CD8-positive, alpha-beta memory T cell (primary cell): Measurements from ENCODE around the gene CLCNKB. TPM values are rescaled to one million over a fixed set of nuclear protein-coding genes. Genes with fewer than 3 reads are reported as not detected.
"Not testable (repeated sequence)": the region's sequence is repeated elsewhere in the genome, so short reads cannot be mapped to it uniquely, and the experiment has no call there.

Source experiments
- CTCF ChIA-PET: fragments of 350-600 bp; sonication (Branson Sonifier 250); formaldehyde crosslinking; loops from one replicate; lab custom pipeline; 2021; ENCODE audit warnings: antibody characterized with exemption; lab: Charles Lee
- POLR2A ChIA-PET: fragments of 350-600 bp; sonication (Branson Sonifier 250); formaldehyde crosslinking; loops from one replicate; lab custom pipeline; 2021; ENCODE audit warnings: antibody characterized with exemption; lab: Charles Lee
- DNase-seq, 5 donors: peaks; one replicate each; pipeline versions ENCODE4 v3.0.0 to v3.0.0-alpha.2; 2020 to 2022; ENCODE audit warnings: mixed read lengths in 1 of 5
- H3K27ac ChIP-seq: one replicate; pipeline ENCODE4 v1.7.0; 2013; ENCODE audit warnings: low read depth, mild to moderate bottlenecking, low read length, moderate library complexity
- H3K27me3 ChIP-seq: 2 replicates; pipeline ENCODE4 v1.7.0; 2013; ENCODE audit warnings: low read length, mild to moderate bottlenecking; ENCODE audit not compliant: insufficient read depth, poor library complexity, severe bottlenecking
- H3K36me3 ChIP-seq: 2 replicates; pipeline ENCODE4 v1.7.0; 2013; ENCODE audit warnings: mild to moderate bottlenecking, low read length, moderate library complexity; ENCODE audit not compliant: insufficient read depth
- H3K4me1 ChIP-seq: 2 replicates; pipeline ENCODE4 v1.7.0; 2013; ENCODE audit warnings: mild to moderate bottlenecking, low read length, moderate library complexity; ENCODE audit not compliant: insufficient read depth
- H3K4me3 ChIP-seq: 2 replicates; pipeline ENCODE4 v1.7.0; 2013; ENCODE audit warnings: mild to moderate bottlenecking, low read length
- H3K9me3 ChIP-seq: 2 replicates; pipeline ENCODE4 v1.7.0; 2013; ENCODE audit warnings: mild to moderate bottlenecking, low read length
- H3K27ac Mint-ChIP-seq, 8 donors: one replicate each; pipeline ENCODE4 v1.8.0; 2020 to 2021; ENCODE audit warnings: mixed read lengths in 8 of 8, mild to moderate bottlenecking in 6 of 8, inconsistent platforms in 3 of 8, moderate library complexity in 3 of 8
- H3K27me3 Mint-ChIP-seq, 2 donors: one replicate each; pipeline ENCODE4 v1.8.0; 2020 to 2021; ENCODE audit warnings: mixed read lengths in 2 of 2, mild to moderate bottlenecking in 1 of 2, moderate library complexity in 1 of 2
- H3K36me3 Mint-ChIP-seq, 3 donors: one replicate each; pipeline ENCODE4 v1.8.0; 2020 to 2021; ENCODE audit warnings: mixed read lengths in 3 of 3, inconsistent platforms in 1 of 3, mild to moderate bottlenecking in 1 of 3
- H3K4me1 Mint-ChIP-seq, 3 donors: one replicate each; pipeline ENCODE4 v1.8.0; 2020 to 2021; ENCODE audit warnings: mixed read lengths in 3 of 3, inconsistent platforms in 1 of 3, mild to moderate bottlenecking in 1 of 3
- H3K4me3 Mint-ChIP-seq, 7 donors: one replicate each; pipeline ENCODE4 v1.8.0; 2020 to 2021; ENCODE audit warnings: mixed read lengths in 7 of 7, mild to moderate bottlenecking in 6 of 7, moderate library complexity in 4 of 7, inconsistent platforms in 2 of 7
- H3K9me3 Mint-ChIP-seq, 5 donors: one replicate each; pipeline ENCODE4 v1.8.0; 2020 to 2022; ENCODE audit warnings: mixed read lengths in 5 of 5, mild to moderate bottlenecking in 3 of 5, moderate library complexity in 2 of 5, inconsistent platforms in 1 of 5
- polyA plus RNA-seq: library from polyadenylated mRNA; unstranded; fragments of 300-500 nt; fragmentation: Illumina TruSeq; gene quantifications from one replicate; pipeline ENCODE4 v1.2.3, GENCODE V29; 2021
- total RNA-seq, 2 experiments: library from RNA; stranded (reverse); gene quantifications; one replicate each; pipeline ENCODE4 v1.2.3, GENCODE V29; 2021

CLCNKB gene
- total and polyA plus RNA-seq, 3 experiments from 2014 or later, result not detected

DNA sequence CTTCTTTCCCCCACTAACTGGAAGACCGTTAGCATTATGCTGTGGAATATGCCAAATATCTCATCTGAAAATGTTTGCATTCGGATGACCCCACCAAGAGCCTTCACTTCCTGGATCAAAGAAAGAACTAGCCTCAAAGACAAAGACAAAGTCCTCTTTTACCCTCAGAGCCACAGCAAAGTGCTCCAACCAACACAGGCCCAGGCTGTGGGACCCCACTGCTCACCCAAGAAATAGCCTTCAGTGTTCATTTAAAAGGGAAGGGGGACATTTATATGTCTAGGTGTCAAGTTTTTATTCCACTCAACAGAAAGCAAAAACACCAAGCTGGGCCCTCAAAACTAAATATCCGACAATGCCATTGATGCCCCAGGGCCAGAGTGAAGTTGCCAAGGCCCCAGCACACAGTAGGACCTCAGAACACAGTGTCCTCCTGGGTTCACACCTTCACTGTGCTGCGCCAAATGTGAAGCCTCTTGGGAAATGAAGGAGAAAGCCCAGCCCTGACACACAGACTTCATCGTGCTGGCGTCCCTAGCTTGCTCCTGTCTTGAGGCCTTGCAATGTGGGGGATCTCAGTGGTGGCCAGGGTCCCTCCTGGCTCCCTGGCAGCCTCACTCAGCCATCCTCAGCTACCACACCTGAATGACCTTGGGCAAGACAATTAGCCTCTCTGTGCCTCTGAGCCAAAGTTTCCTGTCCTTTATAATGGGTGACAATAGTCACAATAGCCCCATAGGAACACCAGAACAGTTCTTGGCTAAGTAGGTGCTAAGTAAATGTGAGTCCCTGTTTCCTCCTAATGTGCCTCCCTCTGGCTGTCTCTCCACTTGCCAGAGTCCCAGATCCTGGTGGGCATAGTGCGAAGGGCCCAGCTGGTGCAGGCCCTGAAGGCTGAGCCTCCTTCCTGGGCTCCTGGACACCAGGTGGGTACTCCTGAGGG is 11.3 kb downstream of the CLCNKB start:
- no peak for DNase-seq
- no peak overlapping the region for H3K4me3 ChIP-seq
- ChIA-PET CTCF (interaction anchor here (0.6 to 1.4 kb wide), 8 partner anchors 9 to 263 kb away, joined by 3 to 4 read pairs (median 3); no protein-coding TSS in a partner anchor), POLR2A (no interaction called here)
- no peaks in the 10 kb centered on the region for H3K36me3 ChIP-seq
- H3K4me1 ChIP-seq, result no peaks in the 10 kb centered on the region
- H3K27ac ChIP-seq, result no peak overlapping the region
- no peaks in the 10 kb centered on the region for H3K9me3 ChIP-seq
- no peaks in the 10 kb centered on the region for H3K9me3 Mint-ChIP-seq
- H3K27me3 ChIP-seq, result no peaks in the 10 kb centered on the region
- peaks cover 0 to 14% of the 10 kb centered on the region in 2 donors for H3K27me3 Mint-ChIP-seq
- no peak overlapping the region for H3K4me3 Mint-ChIP-seq
- H3K36me3 Mint-ChIP-seq, result no peaks in the 10 kb centered on the region
- H3K4me1 Mint-ChIP-seq, result peaks cover 4 to 7% (median 4%) of the 10 kb centered on the region in 3 donors
- no peak overlapping the region for H3K27ac Mint-ChIP-seq

DNA sequence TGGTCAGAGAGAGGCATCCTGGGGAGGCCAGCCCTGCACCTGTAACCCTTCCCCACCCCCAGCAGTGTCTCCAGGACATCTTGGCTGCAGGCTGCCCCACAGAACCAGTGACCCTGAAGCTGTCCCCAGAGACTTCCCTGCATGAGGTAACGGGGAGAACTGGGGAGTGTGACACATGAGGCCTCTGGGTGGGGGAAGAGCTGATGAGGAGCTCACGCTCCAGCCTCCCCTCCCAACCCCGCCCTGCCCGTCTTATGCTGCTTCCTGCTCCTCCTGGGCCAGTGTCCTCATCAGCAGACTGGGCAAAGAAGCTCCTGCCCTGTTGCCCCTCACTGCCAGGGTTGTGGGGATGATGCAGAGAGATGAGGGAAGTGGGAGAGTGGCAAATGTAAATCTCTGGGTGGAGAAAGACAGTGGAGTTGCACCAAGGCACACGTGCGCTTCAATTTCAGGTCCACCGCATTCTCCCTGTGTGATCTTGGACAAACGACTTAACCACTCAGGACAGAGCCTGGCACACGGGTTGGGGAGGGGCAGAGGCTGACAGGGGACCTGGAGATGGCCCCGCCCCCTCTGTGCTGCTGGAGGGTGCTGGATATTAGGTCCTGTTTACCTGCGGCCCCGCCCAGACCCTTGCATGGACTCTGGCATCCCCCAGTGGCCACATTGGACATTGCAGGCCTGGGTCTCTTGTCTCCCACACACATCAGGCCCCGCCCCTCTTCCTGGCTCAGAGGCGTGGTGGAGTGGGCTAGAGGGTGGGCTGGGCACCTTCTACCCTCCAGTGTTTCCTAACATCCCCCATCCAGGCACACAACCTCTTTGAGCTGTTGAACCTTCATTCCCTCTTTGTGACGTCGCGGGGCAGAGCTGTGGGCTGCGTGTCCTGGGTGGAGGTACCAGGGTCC is 12.3 kb downstream of the CLCNKB start:
- Histone ChIP-seq H3K36me3 (no peaks in the 10 kb centered on the region), H3K9me3 (no peaks in the 10 kb centered on the region), H3K27ac (no peak overlapping the region), H3K4me3 (no peak overlapping the region), H3K27me3 (no peaks in the 10 kb centered on the region), H3K4me1 (no peaks in the 10 kb centered on the region)
- no peaks in the 10 kb centered on the region for H3K9me3 Mint-ChIP-seq
- H3K36me3 Mint-ChIP-seq, result no peaks in the 10 kb centered on the region
- peak overlapping the region in 1 of 8 donors; percentile 17 for H3K27ac Mint-ChIP-seq
- no peak overlapping the region for H3K4me3 Mint-ChIP-seq
- peaks cover 4 to 7% (median 4%) of the 10 kb centered on the region in 3 donors for H3K4me1 Mint-ChIP-seq
- ChIA-PET CTCF (interaction anchor here (0.6 to 1.4 kb wide), 8 partner anchors 8 to 264 kb away, joined by 3 to 4 read pairs (median 3); no protein-coding TSS in a partner anchor), POLR2A (no interaction called here)
- peak; percentile 63 to 89 (median 74) for DNase-seq
- peaks cover 0 to 12% of the 10 kb centered on the region in 2 donors for H3K27me3 Mint-ChIP-seq

DNA sequence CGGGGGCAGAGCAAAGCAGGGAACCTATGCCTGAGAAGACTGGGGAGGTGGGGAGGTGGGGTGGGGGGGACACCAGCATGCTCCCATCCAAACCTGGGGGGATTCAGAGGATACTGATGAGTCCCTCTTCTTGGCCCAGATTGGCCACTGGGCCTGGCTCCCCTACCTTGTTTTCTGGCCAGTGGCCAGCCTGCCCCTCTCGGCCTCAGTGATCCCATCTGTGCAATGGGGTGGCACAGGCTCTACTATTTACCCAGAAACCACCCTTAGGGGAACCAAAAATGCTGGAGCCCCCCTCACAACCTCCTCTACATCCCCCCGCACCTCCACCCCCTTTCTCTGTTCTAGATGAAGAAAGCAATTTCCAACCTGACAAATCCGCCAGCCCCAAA is 12.9 kb downstream of the CLCNKB start:
- H3K9me3 ChIP-seq, H3K4me1 Mint-ChIP-seq, H3K27me3 ChIP-seq, H3K9me3 Mint-ChIP-seq, DNase-seq, H3K4me3 Mint-ChIP-seq, H3K36me3 ChIP-seq, POLR2A ChIA-PET, H3K4me1 ChIP-seq, H3K27ac Mint-ChIP-seq, H3K4me3 ChIP-seq, H3K27ac ChIP-seq, H3K36me3 Mint-ChIP-seq, H3K27me3 Mint-ChIP-seq: not testable (repeated sequence)
- CTCF ChIA-PET, result interaction anchor here (1.3 to 1.4 kb wide), 2 partner anchors 23 to 260 kb away, joined by 3 read pairs; no protein-coding TSS in a partner anchor

DNA sequence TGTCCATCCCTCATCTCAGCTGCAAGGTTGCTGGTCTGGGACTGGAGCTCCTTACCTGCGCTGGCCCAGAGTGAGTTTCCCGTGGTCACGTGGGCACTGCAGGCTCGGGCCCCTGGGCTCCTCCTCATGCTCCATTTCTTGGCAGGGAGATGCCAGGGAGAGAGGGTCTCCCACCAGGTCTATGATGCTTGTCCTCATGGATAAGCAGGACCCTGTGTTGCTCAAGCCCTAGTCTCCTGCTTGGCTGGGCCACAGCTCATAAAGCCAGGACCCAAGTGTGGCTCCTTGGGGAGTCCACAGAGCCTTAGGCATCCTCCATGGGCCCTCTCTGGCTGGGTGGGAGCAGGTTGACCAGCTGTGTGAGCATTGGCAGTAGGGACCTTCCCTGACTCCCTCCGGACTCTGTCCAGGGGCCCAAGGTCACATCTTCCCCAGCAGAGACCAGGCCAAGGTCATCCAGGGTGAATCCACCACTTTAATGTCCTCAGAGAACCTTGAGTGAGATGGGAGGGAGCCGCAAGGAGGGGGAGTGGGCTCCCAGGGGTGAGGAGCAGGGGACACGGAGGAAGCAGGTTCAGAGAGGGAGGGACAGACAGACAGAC is 13.8 kb downstream of the CLCNKB start:
- H3K4me1 ChIP-seq, H3K36me3 ChIP-seq, H3K9me3 Mint-ChIP-seq, H3K27ac ChIP-seq, H3K4me3 Mint-ChIP-seq, H3K27me3 Mint-ChIP-seq, H3K4me1 Mint-ChIP-seq, DNase-seq, H3K4me3 ChIP-seq, H3K36me3 Mint-ChIP-seq, POLR2A ChIA-PET, CTCF ChIA-PET, H3K9me3 ChIP-seq, H3K27me3 ChIP-seq: not testable (repeated sequence)
- H3K27ac Mint-ChIP-seq, result peak overlapping the region in 1 of 8 donors; percentile 55

DNA sequence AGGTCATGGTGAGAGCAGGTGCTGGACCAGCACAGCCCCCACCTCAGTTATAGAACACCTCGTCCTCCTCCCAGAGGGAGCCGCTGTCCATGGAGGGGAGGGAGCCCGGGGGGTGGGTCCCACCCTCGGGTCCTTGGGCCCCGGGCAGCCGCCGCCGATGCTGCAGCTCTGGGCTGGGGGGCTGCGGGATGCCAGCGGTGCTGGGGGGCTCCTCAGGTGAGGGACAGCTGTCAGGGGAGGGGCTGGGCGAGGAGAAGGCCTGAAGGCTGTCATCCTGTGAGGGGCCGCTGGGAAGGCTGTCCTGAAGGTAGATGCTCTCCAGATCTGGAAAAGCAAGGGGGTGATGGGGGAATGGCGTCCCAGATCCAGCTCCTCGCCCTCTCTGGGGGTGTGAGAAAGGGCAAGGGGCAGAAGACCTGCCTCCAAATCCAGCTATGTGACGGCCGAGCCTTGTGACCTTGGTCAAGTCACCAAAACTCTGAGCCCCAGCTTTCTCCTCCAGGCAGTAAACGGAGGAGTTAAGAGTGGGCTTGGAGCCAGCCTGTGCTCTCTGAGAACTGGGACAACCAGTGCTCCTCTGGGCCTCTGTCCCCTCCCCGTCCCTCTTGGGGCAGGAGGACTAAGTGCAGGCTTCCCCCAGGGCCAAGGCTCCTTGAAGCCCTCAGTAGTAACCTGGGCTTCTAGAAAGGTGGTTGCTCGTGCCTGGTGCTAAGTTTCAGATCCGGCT is 15.0 kb downstream of the CLCNKB start:
- H3K4me3 ChIP-seq, H3K36me3 Mint-ChIP-seq, H3K9me3 Mint-ChIP-seq, H3K27ac Mint-ChIP-seq, POLR2A ChIA-PET, H3K4me3 Mint-ChIP-seq, H3K36me3 ChIP-seq, H3K27me3 ChIP-seq, H3K4me1 ChIP-seq, H3K27me3 Mint-ChIP-seq, H3K27ac ChIP-seq, DNase-seq, H3K9me3 ChIP-seq, H3K4me1 Mint-ChIP-seq: not testable (repeated sequence)
- CTCF ChIA-PET, result interaction anchor here (1.9 kb wide), 1 partner anchor 50 kb away, joined by 5 read pairs; no protein-coding TSS in a partner anchor

DNA sequence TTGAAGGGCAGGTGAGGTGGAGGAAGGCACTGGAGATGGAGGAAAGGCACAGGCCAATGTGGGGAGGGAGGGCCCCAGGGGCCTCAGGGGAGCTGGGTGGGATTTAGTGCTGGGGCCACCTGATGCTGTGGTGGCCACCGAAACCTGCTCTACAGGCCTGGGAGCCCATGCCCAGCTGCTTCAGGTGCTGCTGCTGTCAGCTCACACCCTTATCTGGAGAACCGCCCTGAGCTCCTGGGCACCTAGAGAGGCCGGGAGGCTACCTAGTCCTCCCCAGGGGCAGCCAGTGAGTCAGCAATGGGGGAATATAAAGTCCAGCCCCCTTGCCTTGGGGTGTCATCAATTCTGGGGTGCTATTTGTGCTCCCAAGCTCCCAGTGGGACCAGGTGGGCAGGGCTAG is 17.7 kb downstream of the CLCNKB start:
- peaks cover 3 to 16% of the 10 kb centered on the region in 2 donors for H3K27me3 Mint-ChIP-seq
- no peaks in the 10 kb centered on the region for H3K36me3 Mint-ChIP-seq
- Histone ChIP-seq H3K4me3 (no peak overlapping the region), H3K9me3 (no peaks in the 10 kb centered on the region), H3K4me1 (no peaks in the 10 kb centered on the region), H3K36me3 (no peaks in the 10 kb centered on the region), H3K27ac (no peak overlapping the region), H3K27me3 (no peaks in the 10 kb centered on the region)
- ChIA-PET POLR2A (no interaction called here), CTCF (interaction anchor here (1.4 kb wide), 2 partner anchors 12 to 18 kb away, joined by 3 to 4 read pairs; partner anchors contain the start of gene FAM131C)
- H3K4me3 Mint-ChIP-seq, result no peak overlapping the region
- H3K27ac Mint-ChIP-seq, result peak overlapping the region in 1 of 8 donors; percentile 82
- DNase-seq, result no peak
- peaks cover 13 to 21% (median 15%) of the 10 kb centered on the region in 3 donors for H3K4me1 Mint-ChIP-seq
- H3K9me3 Mint-ChIP-seq, result no peaks in the 10 kb centered on the region

DNA sequence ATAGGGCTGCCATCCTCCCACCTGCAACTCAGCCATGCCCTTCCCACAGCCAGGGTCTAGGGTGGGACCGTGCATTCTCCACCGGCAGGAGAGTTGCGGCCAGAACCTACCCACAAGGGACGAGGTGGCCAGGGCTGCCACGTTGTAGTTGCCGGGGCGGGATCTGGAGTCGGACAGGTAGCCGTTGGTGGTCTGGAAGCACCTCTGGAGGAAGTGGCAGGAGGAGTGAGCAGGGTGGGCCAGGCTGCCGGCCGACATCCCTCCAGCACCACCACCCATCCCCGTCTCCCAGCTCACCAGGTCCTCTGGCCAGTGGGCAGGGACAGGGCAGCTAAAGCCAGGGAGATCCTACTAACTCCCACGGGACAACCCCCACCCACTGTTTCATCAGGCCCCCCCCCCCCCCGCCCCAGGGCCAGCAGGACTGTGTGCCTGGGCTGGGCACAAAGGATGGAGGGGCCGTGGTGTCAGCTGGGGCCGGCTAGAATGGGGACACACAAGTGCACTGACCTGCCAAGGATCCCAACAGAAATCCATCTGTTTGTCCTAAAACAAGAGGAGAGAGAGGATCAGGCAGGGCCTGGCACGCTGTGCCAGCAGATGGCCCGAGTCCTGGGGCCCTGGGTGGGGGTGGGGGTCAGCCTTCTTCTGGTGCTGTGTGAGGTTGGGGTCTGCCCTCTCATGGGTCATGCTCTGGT is 18.6 kb downstream of the CLCNKB start:
- H3K4me1 Mint-ChIP-seq, result peaks cover 13 to 20% (median 15%) of the 10 kb centered on the region in 3 donors
- DNase-seq, POLR2A ChIA-PET, H3K4me3 ChIP-seq, H3K4me3 Mint-ChIP-seq, H3K36me3 Mint-ChIP-seq, H3K9me3 Mint-ChIP-seq, H3K27ac ChIP-seq, H3K9me3 ChIP-seq, H3K27ac Mint-ChIP-seq, H3K36me3 ChIP-seq, H3K4me1 ChIP-seq, H3K27me3 ChIP-seq: not testable (repeated sequence)
- CTCF ChIA-PET, result interaction anchor here (1.4 kb wide), 1 partner anchor 17 kb away, joined by 3 read pairs; no protein-coding TSS in a partner anchor
- H3K27me3 Mint-ChIP-seq, result peaks cover 3 to 16% of the 10 kb centered on the region in 2 donors
